Keratinocyte (primary cell): ENCODE data around the gene ZNF135. TPM values are rescaled to one million over a fixed set of nuclear protein-coding genes. Genes with fewer than 3 reads are reported as not detected.

ENCODE experiments used
- DNase-seq: peaks from one replicate; pipeline ENCODE4 v3.0.0-alpha.2; 2011; ENCODE audit warnings: low read depth, missing footprints, low spot score
- FAIRE-seq: peaks from 2 replicates; lab custom pipeline; 2011; peaks lifted over from hg19 to GRCh38; lab: Jason Lieb, UNC
- H2AFZ ChIP-seq: 2 replicates; pipeline ENCODE4 v1.6.0; 2012; ENCODE audit warnings: low read length, control low read depth, inconsistent platforms; ENCODE audit not compliant: control insufficient read depth
- H3K27ac ChIP-seq: 2 replicates; pipeline ENCODE4 v1.5.1; 2011; ENCODE audit warnings: low read length; ENCODE audit not compliant: control insufficient read depth, insufficient read depth
- H3K27me3 ChIP-seq: 3 replicates; pipeline ENCODE4 v1.6.0; 2011; ENCODE audit warnings: low read length; ENCODE audit not compliant: control insufficient read depth, insufficient read depth; ENCODE audit errors: extremely low read depth
- H3K36me3 ChIP-seq, 2 experiments: 2 replicates in 1 of 2; 3 replicates in 1 of 2; pipeline ENCODE4 v1.5.1; 2011; ENCODE audit warnings: low read length in 2 of 2, mild to moderate bottlenecking in 1 of 2; ENCODE audit not compliant: control insufficient read depth in 2 of 2, insufficient read depth in 2 of 2; ENCODE audit errors: extremely low read depth in 1 of 2
- H3K4me1 ChIP-seq: 3 replicates; pipeline ENCODE4 v1.5.1; 2011; ENCODE audit warnings: low read length; ENCODE audit not compliant: control insufficient read depth, insufficient read depth; ENCODE audit errors: extremely low read depth
- H3K4me2 ChIP-seq: 3 replicates; pipeline ENCODE4 v1.6.0; 2011; ENCODE audit warnings: low read depth, low read length; ENCODE audit not compliant: control insufficient read depth, insufficient read depth; ENCODE audit errors: extremely low read depth
- H3K4me3 ChIP-seq, 3 experiments: fragments of 200-600 bp in 1 of 3; sonication (generic) in 1 of 3; 2 replicates in 2 of 3; 3 replicates in 1 of 3; pipeline ENCODE4 v1.5.1; 2011 to 2016; ENCODE audit warnings: low read length in 3 of 3, mild to moderate bottlenecking in 3 of 3, control low read depth in 2 of 3, inconsistent platforms in 1 of 3, low read depth in 1 of 3, mixed read lengths in 1 of 3, mixed run types in 1 of 3, moderate library complexity in 1 of 3; ENCODE audit not compliant: control insufficient read depth in 2 of 3, insufficient read depth in 2 of 3; ENCODE audit errors: extremely low read depth in 1 of 3
- H3K79me2 ChIP-seq: 2 replicates; pipeline ENCODE4 v1.6.0; 2012; ENCODE audit warnings: low read length; ENCODE audit not compliant: control insufficient read depth, insufficient read depth
- H3K9ac ChIP-seq: 3 replicates; pipeline ENCODE4 v1.6.0; 2011; ENCODE audit warnings: low read length; ENCODE audit not compliant: control insufficient read depth, insufficient read depth; ENCODE audit errors: extremely low read depth
- H3K9me1 ChIP-seq: 3 replicates; pipeline ENCODE4 v1.6.0; 2011; ENCODE audit warnings: low read length; ENCODE audit not compliant: control insufficient read depth, insufficient read depth; ENCODE audit errors: extremely low read depth
- H3K9me3 ChIP-seq: 2 replicates; pipeline ENCODE4 v1.5.1; 2012; ENCODE audit warnings: low read depth, low read length; ENCODE audit not compliant: control insufficient read depth
- H4K20me1 ChIP-seq: 3 replicates; pipeline ENCODE4 v1.6.0; 2011; ENCODE audit warnings: low read length; ENCODE audit not compliant: control insufficient read depth, insufficient read depth; ENCODE audit errors: extremely low read depth
- EZH2 ChIP-seq: IDR thresholded peaks from one replicate; pipeline ENCODE4 v1.6.1; 2012; ENCODE audit warnings: inconsistent platforms, mild to moderate bottlenecking, low read length, moderate library complexity
- dilution Hi-C: fragments of 300-500 bp; cut with MboI; formaldehyde crosslinking; loops from one replicate; pipeline ENCODE4 v1.7.0; 2020; ENCODE audit warnings: low sequenced_read_pairs; ENCODE audit not compliant: extremely low pct_ligation_motif_present
- polyA plus RNA-seq, 5 experiments: library from polyadenylated mRNA; depleted of rRNA in 3 of 5; stranded (reverse) in 3 of 5; stranded (forward) in 1 of 5; unstranded in 1 of 5; fragments of >200 nt; gene quantifications; 1 replicate in 1 of 5; 2 replicates in 3 of 5; 3 replicates in 1 of 5; pipeline versions ENCODE4 v1.2.1 to v1.2.3, GENCODE V29; 2011 to 2012; ENCODE audit warnings: missing spikeins in 2 of 5, low read depth in 1 of 5, low replicate concordance in 1 of 5
- TF ChIP-seq, protein P1 (sequence below), 3 experiments: IDR thresholded peaks in 1 of 3; conservative IDR thresholded peaks in 1 of 3; optimal IDR thresholded peaks in 1 of 3; 2 replicates in 2 of 3; 3 replicates in 1 of 3; pipeline versions ENCODE3 to v1.5.1; 2011; ENCODE audit warnings: low read length in 3 of 3, mild to moderate bottlenecking in 3 of 3, moderate library complexity in 2 of 3, control low read depth in 1 of 3, inconsistent platforms in 1 of 3; ENCODE audit not compliant: insufficient read depth in 2 of 3; ENCODE audit errors: extremely low read depth in 1 of 3

ZNF135 gene
- polyA plus RNA-seq, 1 donor (not counting 4 experiments of a cell fraction or from before 2014, with no cell fraction given): 3.4 TPM

- dilution Hi-C loops: no loop called here
- peak overlapping the region; percentile 64 for H3K4me2 ChIP-seq
Observed at GRCh38 chr19:58058467-58058866, 615 bp upstream of the ZNF135 start.

GRCh38 chr19:58059671-58060078 lies 593 bp downstream of the ZNF135 start:
- no peaks in the 10 kb centered on the region for H3K79me2 ChIP-seq
- dilution Hi-C loops: no loop called here
- H3K4me2 ChIP-seq: peak overlapping the region; percentile 62
- H3K4me1 ChIP-seq: no peaks in the 10 kb centered on the region
- no peaks in the 10 kb centered on the region for H3K27me3 ChIP-seq
- H3K9me3 ChIP-seq: peaks cover 22% of the 10 kb centered on the region
- H2AFZ ChIP-seq: peak overlapping the region; percentile 63
- DNase-seq (no peak), FAIRE-seq (no peak)
- H3K9me1 ChIP-seq: no peaks in the 10 kb centered on the region
- H3K27ac ChIP-seq: no peak overlapping the region
- peak overlapping the region; percentile 49 to 52 (median 49) for H3K4me3 ChIP-seq
- H3K36me3 ChIP-seq: no peaks in the 10 kb centered on the region
- peak overlapping the region; percentile 33 for H3K9ac ChIP-seq
- no peaks in the 10 kb centered on the region for H4K20me1 ChIP-seq
- TF ChIP-seq EZH2: no peak
- TF ChIP-seq, protein P1, sequence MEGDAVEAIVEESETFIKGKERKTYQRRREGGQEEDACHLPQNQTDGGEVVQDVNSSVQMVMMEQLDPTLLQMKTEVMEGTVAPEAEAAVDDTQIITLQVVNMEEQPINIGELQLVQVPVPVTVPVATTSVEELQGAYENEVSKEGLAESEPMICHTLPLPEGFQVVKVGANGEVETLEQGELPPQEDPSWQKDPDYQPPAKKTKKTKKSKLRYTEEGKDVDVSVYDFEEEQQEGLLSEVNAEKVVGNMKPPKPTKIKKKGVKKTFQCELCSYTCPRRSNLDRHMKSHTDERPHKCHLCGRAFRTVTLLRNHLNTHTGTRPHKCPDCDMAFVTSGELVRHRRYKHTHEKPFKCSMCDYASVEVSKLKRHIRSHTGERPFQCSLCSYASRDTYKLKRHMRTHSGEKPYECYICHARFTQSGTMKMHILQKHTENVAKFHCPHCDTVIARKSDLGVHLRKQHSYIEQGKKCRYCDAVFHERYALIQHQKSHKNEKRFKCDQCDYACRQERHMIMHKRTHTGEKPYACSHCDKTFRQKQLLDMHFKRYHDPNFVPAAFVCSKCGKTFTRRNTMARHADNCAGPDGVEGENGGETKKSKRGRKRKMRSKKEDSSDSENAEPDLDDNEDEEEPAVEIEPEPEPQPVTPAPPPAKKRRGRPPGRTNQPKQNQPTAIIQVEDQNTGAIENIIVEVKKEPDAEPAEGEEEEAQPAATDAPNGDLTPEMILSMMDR (optimal IDR thresholded peaks at IDR 0.05 in 1 of 3, IDR thresholded peaks at IDR 0.05 in 1 of 3, conservative IDR thresholded peaks at IDR 0.05 in 1 of 3; ENCODE audit: extremely low read depth in 1 of 3, insufficient read depth in 2 of 3, low read length in 3 of 3): no peak

More at GRCh38 chr19:58058467-58058866, 615 bp upstream of the ZNF135 start:
- FAIRE-seq (no peak), DNase-seq (no peak)
- Histone ChIP-seq H3K4me1 (no peaks in the 10 kb centered on the region), H3K79me2 (no peaks in the 10 kb centered on the region), H3K36me3 (no peaks in the 10 kb centered on the region), H3K27ac (no peak overlapping the region), H3K27me3 (no peaks in the 10 kb centered on the region), H3K4me3 (peak overlapping the region in 1 of 3 experiments; percentile 26), H3K9ac (no peak overlapping the region), H4K20me1 (no peaks in the 10 kb centered on the region), H3K9me3 (peaks cover 21% of the 10 kb centered on the region), H2AFZ (peak overlapping the region; percentile 85), H3K9me1 (no peaks in the 10 kb centered on the region)
- no peak for TF ChIP-seq EZH2
- TF ChIP-seq, protein P1 (optimal IDR thresholded peaks at IDR 0.05 in 1 of 3, IDR thresholded peaks at IDR 0.05 in 1 of 3, conservative IDR thresholded peaks at IDR 0.05 in 1 of 3; ENCODE audit: extremely low read depth in 1 of 3, insufficient read depth in 2 of 3, low read length in 3 of 3): no peak
